ENCODE data around the gene DDR1. TPM values are rescaled to one million over a fixed set of nuclear protein-coding genes. Genes with fewer than 3 reads are reported as not detected.
A peak's percentile ranks its signal among the peaks of the same experiment; 100 is the strongest.

The DDR1 gene
- total RNA-seq, 2 donors from 2014 or later = 25.2 to 26.0 TPM

DNA sequence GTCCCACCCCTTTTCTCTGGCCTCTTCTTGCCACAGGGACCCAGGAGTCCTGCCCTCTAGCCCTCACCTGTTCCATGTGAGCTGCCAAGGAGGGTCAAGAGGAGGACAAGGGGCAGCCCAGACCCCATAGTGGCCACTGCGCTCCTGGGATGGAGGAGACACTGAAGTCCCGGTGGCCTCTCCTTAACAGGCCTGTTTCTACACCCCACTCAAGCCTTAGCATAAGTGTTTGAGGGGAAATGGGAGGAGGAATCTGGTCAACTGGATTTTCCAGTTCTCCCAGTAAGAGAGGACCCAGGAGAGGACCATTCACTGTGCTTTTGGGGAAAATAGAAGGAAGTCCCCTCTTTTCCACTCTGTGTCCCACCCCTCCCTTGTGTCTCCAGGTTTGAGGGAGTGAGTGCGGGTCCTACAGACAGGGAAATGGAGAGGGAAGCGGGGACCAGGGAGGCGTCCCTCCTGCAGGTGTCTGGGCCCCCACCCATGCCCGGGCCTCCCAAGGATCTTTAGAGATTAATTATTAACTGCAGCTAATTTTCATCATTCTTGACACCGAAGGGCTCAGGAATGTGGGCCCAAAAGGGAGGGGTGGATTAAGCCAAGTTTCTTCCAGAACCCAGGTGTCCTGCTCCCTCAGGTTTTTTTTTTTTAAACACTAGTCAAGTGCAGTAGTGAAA, 47.8 kb downstream of the DDR1 start, which contains the start of gene SFTA2:
SFTA2 (minus strand) TSS at position 202 of the 677 bp plus-strand sequence; CDS start at position 128, 74 bp downstream.
- DNase-seq (ENCODE audit: low spot score) = no peak
- intact Hi-C loops (cut with DNase I) = loop anchor here in 1 of 2 donors (5.0 kb wide), 1 partner anchor 1020 kb away; no protein-coding TSS in a partner anchor

DNA sequence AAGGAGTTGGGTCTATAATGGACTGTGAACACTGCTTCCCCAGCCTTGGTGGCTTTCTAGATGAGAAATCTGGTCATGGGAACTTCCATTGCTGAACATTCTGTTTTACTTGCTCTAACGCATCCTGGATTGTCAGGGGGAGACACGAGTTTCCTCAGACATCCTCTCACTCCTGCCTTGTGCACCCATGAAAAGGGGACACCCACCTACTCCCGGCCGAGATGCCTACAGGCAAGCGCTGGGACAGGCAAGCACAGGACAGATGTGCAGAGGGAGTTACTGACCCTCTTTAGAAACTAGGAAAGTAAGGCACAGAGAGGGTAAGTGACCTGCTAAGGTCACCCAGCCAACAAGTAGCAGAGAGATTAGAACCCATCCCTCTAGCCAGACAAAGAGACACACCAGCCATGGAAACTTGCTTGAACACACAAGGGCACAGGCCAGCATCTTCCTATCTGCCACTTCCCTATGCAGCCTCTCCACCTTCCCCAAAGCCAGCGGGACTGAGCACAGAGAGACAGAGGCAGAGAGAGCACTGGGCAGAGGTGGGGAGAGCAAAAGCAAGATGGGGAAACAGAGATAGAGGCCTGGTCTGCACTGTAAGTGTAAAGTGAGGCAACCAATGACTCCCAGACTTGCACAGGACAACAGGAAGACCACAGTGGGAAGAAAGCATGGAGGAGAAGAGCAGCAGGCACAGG, 48.5 kb downstream of the DDR1 start:
- peak; percentile 15 for DNase-seq (ENCODE audit: low spot score)
- intact Hi-C loops (cut with DNase I) = loop anchor here in 1 of 2 donors (5.0 kb wide), 1 partner anchor 1021 kb away; no protein-coding TSS in a partner anchor

DNA sequence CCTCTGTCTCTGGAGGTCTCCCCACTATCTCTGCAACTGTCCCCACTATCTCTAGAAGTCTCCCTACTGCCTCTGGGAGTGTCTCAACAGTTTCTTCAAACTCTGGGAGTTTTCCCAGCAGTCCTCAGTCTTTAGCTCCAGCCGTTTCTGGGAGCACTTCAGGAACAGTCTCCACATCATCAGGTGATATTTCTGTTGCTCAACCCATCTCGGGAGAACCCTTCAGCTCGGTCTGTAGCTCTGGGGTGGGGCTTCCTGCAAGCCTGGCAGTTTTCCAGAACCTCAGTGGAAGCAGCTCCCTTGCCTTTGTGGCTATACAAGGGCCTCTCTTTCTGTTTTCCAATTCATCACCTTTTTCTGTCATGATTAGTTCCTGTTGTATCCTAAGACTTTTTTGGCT, 50.7 kb downstream of the DDR1 start:
- DNase-seq (ENCODE audit: low spot score) = peak; percentile 22
- intact Hi-C loops (cut with DNase I) = no loop called here

DNA sequence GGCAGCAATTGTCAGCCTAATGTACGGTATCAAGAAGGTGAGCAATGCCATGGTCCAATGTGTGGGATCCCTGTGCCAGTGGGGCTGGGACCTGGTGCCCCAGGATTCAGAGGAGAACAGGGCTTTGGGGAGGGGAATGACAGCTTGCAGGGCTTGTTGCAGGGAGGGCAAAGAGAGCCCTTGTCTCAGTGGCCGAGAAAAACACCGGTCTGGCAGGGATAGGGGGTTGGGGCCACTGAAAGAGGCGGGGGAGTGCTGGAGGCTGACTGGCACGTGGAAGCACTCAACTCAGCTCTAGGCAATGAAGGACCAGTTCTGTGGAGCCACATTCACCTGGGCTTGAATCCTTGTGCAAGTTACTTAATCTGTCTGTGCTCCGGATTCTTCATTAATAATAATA, 52.9 kb downstream of the DDR1 start:
- DNase-seq (ENCODE audit: low spot score) = peak; percentile 56
- intact Hi-C loops (cut with DNase I) = no loop called here

DNA sequence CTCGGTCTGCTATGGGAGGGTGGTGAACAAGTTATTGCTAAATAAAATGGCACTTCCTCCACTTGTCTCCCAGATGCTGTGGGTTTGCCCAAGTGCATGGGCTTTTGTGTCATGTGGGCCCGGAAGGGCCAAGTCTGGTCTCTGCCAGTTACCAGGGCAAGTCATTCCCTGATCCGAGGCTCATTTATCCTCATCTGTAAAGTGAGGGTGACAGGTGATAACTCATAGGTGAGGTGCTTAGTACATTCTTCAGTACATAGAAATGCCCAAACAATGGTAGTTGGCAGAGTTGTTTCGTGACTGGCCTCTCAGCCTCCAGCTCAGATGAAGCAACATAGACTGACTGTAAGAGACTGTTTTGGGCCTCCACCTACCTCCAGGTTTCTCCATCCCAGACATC, 54.4 kb downstream of the DDR1 start:
- DNase-seq (ENCODE audit: low spot score) = no peak
- intact Hi-C loops (cut with DNase I) = no loop called here

DNA sequence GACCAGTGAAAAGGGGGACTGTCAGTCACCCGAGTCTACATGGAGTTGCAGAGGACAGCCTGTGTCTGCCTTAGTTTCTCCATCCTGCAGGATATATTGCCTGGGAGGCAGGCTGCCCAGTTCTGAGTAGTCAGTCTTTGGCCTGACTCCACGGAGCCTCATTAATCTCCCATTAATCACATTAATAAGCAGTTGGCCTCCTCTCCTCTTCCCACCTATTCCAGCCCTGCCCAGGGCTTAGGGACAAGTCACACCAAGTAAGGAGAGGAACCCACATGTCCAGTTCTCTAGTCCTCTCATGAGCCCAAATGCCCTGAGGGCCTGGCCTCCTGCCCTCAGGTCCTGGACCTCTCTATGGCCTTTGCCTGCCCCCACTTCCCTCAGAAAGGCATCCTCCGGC, 55.2 kb downstream of the DDR1 start:
- intact Hi-C loops (cut with DNase I) = no loop called here
- no peak for DNase-seq (ENCODE audit: low spot score)

DNA sequence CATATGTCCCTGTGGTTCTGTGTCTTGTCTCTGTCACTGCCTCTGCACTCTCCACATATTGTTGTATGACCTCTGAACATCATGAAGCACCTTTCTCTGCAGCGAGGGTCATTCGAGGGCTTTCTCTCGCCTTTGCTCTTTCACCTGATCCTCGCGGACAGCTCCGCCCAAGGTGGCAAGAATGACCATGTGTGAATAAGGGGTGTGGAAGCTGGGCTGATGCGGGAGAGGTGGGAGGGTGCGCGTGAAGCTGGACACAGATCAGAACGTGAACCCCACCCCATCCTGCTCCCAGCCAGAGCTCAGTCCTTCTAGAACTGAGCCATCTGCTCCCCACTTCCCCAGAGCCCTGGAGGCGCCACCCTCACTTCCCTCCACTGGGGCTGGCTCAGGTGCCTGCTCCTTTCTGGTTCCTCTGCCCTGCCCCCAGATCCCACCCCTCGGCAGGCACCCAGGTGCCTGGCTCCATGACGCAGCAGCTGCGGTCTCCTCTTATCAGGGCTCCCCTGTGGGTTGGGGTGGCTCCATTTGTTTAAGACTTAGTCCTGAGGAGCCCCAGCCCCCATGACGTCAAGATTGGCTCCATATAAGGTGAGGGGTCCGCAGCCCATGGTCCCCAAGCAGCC, 56.2 kb downstream of the DDR1 start, which contains the start of gene MUCL3:
MUCL3 (plus strand) TSS at position 613 of the 626 bp plus-strand sequence. CDS start 27 bp downstream, outside the sequence.
- intact Hi-C loops (cut with DNase I) = no loop called here
- peak; percentile 44 for DNase-seq (ENCODE audit: low spot score)

DNA sequence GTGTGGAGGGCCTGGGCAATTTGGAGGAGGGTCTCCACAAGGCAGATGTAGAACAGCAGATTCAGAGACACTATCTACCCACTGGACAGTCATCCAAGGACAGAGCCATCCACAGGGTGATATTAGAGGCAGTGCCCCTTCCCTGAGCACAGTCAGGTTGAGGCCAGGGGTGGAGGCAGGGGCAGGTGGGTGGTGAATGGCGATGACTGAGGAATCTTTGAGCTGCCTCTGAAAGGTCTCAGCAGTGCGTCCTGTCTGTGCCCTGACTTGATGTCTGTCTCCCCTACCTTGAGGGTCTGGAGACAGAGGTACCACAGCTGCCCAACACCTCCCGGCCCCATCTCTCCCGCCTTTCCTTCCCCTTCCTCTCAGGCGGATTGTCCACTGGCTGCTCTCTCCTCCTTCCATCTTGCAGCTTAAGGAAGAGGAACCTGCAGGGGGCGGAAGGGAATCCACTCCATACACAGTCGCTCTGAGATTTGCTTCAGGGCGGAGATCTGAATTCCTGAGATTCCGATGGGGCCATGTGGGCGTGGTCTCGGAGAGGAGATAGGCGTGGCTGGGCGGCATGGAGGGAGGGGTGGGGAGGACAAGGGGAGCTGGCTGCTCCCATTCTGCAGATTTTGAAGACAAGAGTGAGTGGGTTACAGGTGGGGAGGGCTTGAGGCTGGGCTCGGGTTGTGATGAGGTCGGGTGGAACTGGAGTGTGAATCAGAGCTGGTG, 58.2 kb downstream of the DDR1 start:
- DNase-seq (ENCODE audit: low spot score) = peak; percentile 85
- intact Hi-C loops (cut with DNase I) = no loop called here

DNA sequence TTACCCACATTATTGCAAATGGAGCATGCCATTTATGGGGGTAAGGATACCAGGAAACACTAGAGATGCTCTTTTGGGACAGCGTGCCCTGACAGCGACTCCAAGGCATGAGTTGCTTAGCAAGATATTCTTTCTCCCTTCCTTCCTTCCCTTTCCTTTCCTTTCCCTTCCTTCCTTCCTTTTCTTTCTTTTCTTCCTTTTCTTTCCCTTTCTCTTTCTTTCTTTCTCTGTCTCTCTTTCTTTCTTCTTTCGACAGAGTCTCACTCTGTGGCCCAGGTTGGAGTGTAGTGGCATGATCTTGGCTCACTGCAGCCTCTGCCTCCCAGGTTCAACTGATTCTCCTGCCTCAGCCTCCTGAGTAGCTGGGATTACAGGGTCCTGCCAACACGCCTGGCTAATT, 59.7 kb downstream of the DDR1 start:
- DNase-seq (ENCODE audit: low spot score) = peak; percentile 43
- intact Hi-C loops (cut with DNase I) = no loop called here

DNA sequence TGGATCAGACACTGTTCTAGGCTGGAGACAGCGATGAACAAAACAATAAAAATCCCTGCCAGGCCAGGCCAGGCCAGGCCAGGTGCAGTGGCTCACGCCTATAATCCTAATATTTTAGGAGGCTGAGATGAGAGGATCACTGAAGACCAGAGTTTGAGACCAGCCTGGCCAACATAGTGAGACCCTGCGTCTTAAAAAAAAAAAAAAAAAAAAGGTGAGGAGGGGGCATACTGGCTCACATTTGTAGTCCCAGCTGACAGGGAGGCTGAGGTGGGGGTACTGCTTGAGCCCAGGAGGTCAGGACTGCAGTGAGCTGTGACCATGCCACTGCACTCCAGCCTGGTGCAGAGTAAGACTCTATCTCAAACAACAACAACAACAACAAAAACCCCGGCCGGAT, 61.0 kb downstream of the DDR1 start:
- peak; percentile 20 for DNase-seq (ENCODE audit: low spot score)
- intact Hi-C loops (cut with DNase I) = no loop called here

DNA sequence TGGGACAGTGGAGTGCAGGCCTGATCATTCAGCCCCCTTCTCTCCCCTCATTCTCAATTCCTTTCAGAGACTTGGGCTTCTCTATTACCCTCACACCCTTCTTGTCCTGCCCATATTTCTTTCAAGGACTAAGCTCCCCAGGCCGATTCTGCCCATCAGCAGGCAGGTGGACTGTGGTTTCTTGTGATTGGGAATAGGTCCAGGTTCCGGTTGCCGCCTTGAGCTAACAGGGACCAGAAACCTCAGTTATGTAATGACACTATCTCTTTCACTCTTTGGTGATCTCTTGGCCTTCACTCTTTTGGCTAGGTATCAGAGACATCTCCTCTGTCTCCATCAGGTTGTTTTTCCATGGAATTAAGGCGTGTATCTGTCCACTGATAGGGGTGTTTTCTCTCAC, 62.9 kb downstream of the DDR1 start:
- intact Hi-C loops (cut with DNase I) = no loop called here
- DNase-seq (ENCODE audit: low spot score) = no peak

DNA sequence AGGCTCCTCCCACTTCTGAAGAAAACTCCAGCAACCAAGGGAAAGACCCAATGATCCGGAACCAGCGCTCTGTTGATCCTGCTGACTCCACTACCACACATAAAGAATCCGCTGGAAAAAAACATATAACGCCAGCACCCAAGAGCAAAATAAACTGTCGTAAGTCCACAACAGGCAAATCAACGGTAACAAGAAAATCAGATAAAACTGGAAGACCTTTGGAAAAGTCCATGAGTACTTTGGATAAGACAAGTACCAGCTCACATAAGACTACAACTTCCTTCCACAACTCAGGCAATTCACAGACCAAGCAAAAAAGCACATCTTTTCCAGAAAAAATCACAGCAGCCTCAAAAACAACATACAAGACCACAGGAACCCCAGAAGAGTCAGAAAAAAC, 64.5 kb downstream of the DDR1 start:
- DNase-seq (ENCODE audit: low spot score) = no peak
- intact Hi-C loops (cut with DNase I) = no loop called here

Small RNAs within 50 kb of the gene (microRNA-seq; reads per million reads assigned to microRNA genes)
- gene MIR4640 (ENCODE audit: borderline microRNAs expressed in 2 of 2) = 0.97 to 1.0 reads per million in 2 donors

Other genes starting within 250 kb of the DDR1 start
- 10 to 100 TPM in 1 of 2 donors, 1 to 10 TPM in 1; 8.5 to 13.4 TPM for gene C6orf136, start 237.4 kb upstream of the DDR1 start, total RNA-seq
- 10 to 100 TPM; 17.6 to 22.5 TPM for gene DHX16, start 211.5 kb upstream of the DDR1 start, total RNA-seq
- 100 to 1,000 TPM in 1 of 2 donors, 10 to 100 TPM in 1; 70.0 to 111 TPM for gene PPP1R18, start 197.9 kb upstream of the DDR1 start, total RNA-seq
- 10 to 100 TPM; 14.6 to 15.5 TPM for gene NRM, start 193.5 kb upstream of the DDR1 start, total RNA-seq
- gene MDC1, start 167.2 kb upstream of the DDR1 start, total RNA-seq = 10 to 100 TPM; 24.4 to 25.0 TPM
- gene TUBB, start 164.2 kb upstream of the DDR1 start, total RNA-seq = 100 to 1,000 TPM; 342 to 378 TPM
- gene FLOT1, start 141.8 kb upstream of the DDR1 start, total RNA-seq = 100 to 1,000 TPM; 150 to 167 TPM
- gene IER3, start 140.0 kb upstream of the DDR1 start, total RNA-seq = 10 to 100 TPM; 28.5 to 51.5 TPM
- 10 to 100 TPM; 27.2 to 37.8 TPM for gene GTF2H4, start 23.7 kb downstream of the DDR1 start, total RNA-seq
- 10 to 100 TPM; 13.8 to 17.8 TPM for gene VARS2, start 29.7 kb downstream of the DDR1 start, total RNA-seq
- gene SFTA2, start 47.7 kb downstream of the DDR1 start, total RNA-seq = under 1 TPM in 1 of 2 donors, not detected in 1; 0.29 TPM
- gene MUCL3, start 56.5 kb downstream of the DDR1 start, total RNA-seq = not detected
- gene MUC21, start 99.2 kb downstream of the DDR1 start, total RNA-seq = not detected
- gene MUC22, start 126.0 kb downstream of the DDR1 start, total RNA-seq = not detected
- gene C6orf15, start 228.1 kb downstream of the DDR1 start, total RNA-seq = not detected
- gene PSORS1C1, start 230.3 kb downstream of the DDR1 start, total RNA-seq = 1 to 10 TPM; 1.9 to 2.1 TPM
- gene CDSN, start 235.9 kb downstream of the DDR1 start, total RNA-seq = not detected